Right atrium auricular region (tissue), 2 donors: ENCODE data around the gene SLC11A2. TPM values are rescaled to one million over a fixed set of nuclear protein-coding genes. Genes with fewer than 3 reads are reported as not detected.

ENCODE experiments used
- DNase-seq: peaks from one replicate; pipeline ENCODE4 v3.0.0-alpha.2; 2019; ENCODE audit warnings: low spot score
- H3K27ac ChIP-seq, 2 donors: fragments of 200-600 bp; sonication (generic); 1 replicate in 1 of 2; 2 replicates in 1 of 2; pipeline ENCODE4 v1.5.1; 2016 to 2019
- H3K27me3 ChIP-seq, 2 donors: fragments of 200-600 bp; sonication (generic); one replicate each; pipeline versions ENCODE4 v1.5.1 to v1.6.0; 2017 to 2019
- H3K36me3 ChIP-seq: fragments of 200-600 bp; sonication (generic); one replicate; pipeline ENCODE4 v1.5.1; 2016
- H3K4me1 ChIP-seq, 2 donors: fragments of 200-600 bp; sonication (generic); one replicate each; pipeline versions ENCODE4 v1.5.1 to v1.6.0; 2017 to 2019
- H3K4me3 ChIP-seq, 2 donors: fragments of 200-600 bp; sonication (generic); 1 replicate in 1 of 2; 2 replicates in 1 of 2; pipeline ENCODE4 v1.5.1; 2017 to 2019; ENCODE audit warnings: mild to moderate bottlenecking in 1 of 2, moderate library complexity in 1 of 2
- H3K9me3 ChIP-seq, 2 donors: fragments of 200-600 bp; sonication (generic); one replicate each; pipeline ENCODE4 v1.5.1; 2019
- total RNA-seq, 2 donors: library from RNA; depleted of rRNA; stranded (reverse); fragments of >200 nt; gene quantifications; one replicate each; pipeline ENCODE4 v1.1.0, GENCODE V29; 2016
- TF ChIP-seq, protein P1 (sequence below), 2 donors: fragments of 200-600 bp; sonication (generic); IDR thresholded peaks; one replicate each; pipeline ENCODE4 v1.5.1; 2019; ENCODE audit warnings: antibody characterized with exemption in 2 of 2

The SLC11A2 gene
- total RNA-seq, 2 donors from 2014 or later = 25.5 to 40.9 TPM

DNA sequence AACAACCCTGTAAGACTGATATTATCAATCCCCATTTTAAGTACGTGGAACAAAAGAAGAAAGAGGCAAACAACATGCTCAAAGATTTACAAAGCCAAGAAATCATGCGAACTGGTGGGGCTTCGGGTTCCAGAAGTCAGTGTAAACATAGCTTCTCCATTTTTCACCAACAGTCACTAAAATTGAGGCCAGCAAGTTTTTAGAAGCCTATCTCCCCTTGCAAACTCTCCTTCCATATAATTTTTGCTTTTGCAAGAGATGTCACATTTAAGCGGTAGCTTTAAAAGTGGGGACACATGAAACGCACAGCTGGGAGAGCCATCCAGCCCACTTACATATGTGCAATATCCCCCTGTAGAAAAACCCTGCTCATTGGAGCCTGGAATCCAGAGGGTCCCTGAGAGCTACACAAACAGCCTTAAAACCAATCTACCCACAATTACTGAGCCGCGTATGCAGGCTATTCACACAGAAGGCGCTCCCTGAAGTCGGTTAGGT lies 797 bp downstream of the SLC11A2 start:
- DNase-seq = no peak
- peak overlapping the region; percentile 65 to 71 for H3K4me3 ChIP-seq
- TF ChIP-seq, protein P1, sequence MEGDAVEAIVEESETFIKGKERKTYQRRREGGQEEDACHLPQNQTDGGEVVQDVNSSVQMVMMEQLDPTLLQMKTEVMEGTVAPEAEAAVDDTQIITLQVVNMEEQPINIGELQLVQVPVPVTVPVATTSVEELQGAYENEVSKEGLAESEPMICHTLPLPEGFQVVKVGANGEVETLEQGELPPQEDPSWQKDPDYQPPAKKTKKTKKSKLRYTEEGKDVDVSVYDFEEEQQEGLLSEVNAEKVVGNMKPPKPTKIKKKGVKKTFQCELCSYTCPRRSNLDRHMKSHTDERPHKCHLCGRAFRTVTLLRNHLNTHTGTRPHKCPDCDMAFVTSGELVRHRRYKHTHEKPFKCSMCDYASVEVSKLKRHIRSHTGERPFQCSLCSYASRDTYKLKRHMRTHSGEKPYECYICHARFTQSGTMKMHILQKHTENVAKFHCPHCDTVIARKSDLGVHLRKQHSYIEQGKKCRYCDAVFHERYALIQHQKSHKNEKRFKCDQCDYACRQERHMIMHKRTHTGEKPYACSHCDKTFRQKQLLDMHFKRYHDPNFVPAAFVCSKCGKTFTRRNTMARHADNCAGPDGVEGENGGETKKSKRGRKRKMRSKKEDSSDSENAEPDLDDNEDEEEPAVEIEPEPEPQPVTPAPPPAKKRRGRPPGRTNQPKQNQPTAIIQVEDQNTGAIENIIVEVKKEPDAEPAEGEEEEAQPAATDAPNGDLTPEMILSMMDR (IDR thresholded peaks at IDR 0.05) = no peak
- no peaks in the 10 kb centered on the region for H3K36me3 ChIP-seq
- no peaks in the 10 kb centered on the region for H3K27me3 ChIP-seq
- H3K4me1 ChIP-seq = peaks cover 0 to 38% of the 10 kb centered on the region in 2 donors
- no peaks in the 10 kb centered on the region for H3K9me3 ChIP-seq
- peak overlapping the region; percentile 88 to 92 for H3K27ac ChIP-seq

GRCh38 chr12:51023625-51024382 lies 2.4 kb downstream of the SLC11A2 start:
- peaks cover 0 to 38% of the 10 kb centered on the region in 2 donors for H3K4me1 ChIP-seq
- TF ChIP-seq, protein P1 (IDR thresholded peaks at IDR 0.05) = no peak

GRCh38 chr12:51021694-51022093 lies 4.5 kb downstream of the SLC11A2 start:
- Histone ChIP-seq H3K4me1 (peaks cover 0 to 38% of the 10 kb centered on the region in 2 donors), H3K36me3 (no peaks in the 10 kb centered on the region), H3K27ac (peak overlapping the region; percentile 15 to 88), H3K27me3 (no peaks in the 10 kb centered on the region), H3K4me3 (no peak overlapping the region), H3K9me3 (no peaks in the 10 kb centered on the region)
- TF ChIP-seq, protein P1 (IDR thresholded peaks at IDR 0.05) = no peak
- DNase-seq = no peak

More at GRCh38 chr12:51023625-51024382, 2.4 kb downstream of the SLC11A2 start:
- no peak for DNase-seq
- Histone ChIP-seq H3K36me3 (no peaks in the 10 kb centered on the region), H3K9me3 (no peaks in the 10 kb centered on the region), H3K4me3 (peak overlapping the region; percentile 65 to 71), H3K27ac (peak overlapping the region; percentile 88 to 92), H3K27me3 (no peaks in the 10 kb centered on the region)

- no peak for DNase-seq
- no peaks in the 10 kb centered on the region for H3K36me3 ChIP-seq
- H3K4me1 ChIP-seq = peaks cover 0 to 38% of the 10 kb centered on the region in 2 donors
- no peaks in the 10 kb centered on the region for H3K27me3 ChIP-seq
- TF ChIP-seq, protein P1 (IDR thresholded peaks at IDR 0.05) = no peak
- peak overlapping the region in 1 of 2 donors; percentile 9 for H3K27ac ChIP-seq
- H3K4me3 ChIP-seq = no peak overlapping the region
- no peaks in the 10 kb centered on the region for H3K9me3 ChIP-seq
Measured at GRCh38 chr12:51020448-51021182, 5.6 kb downstream of the SLC11A2 start.

GRCh38 chr12:51019927-51020326 lies 6.3 kb downstream of the SLC11A2 start:
- Histone ChIP-seq H3K9me3 (no peaks in the 10 kb centered on the region), H3K27ac (no peak overlapping the region), H3K27me3 (no peaks in the 10 kb centered on the region), H3K4me3 (no peak overlapping the region), H3K4me1 (peaks cover 0 to 32% of the 10 kb centered on the region in 2 donors), H3K36me3 (no peaks in the 10 kb centered on the region)
- DNase-seq = no peak
- TF ChIP-seq, protein P1 (IDR thresholded peaks at IDR 0.05) = no peak
